Fibroblast of skin of scalp (primary cell): ENCODE data around the gene AUTS2.
"Not testable (repeated sequence)": the region's sequence is repeated elsewhere in the genome, so short reads cannot be mapped to it uniquely, and the experiment has no call there.

ENCODE experiments used
- DNase-seq: peaks from one replicate; pipeline ENCODE4 v3.0.0-alpha.2; 2013

The AUTS2 gene

DNA sequence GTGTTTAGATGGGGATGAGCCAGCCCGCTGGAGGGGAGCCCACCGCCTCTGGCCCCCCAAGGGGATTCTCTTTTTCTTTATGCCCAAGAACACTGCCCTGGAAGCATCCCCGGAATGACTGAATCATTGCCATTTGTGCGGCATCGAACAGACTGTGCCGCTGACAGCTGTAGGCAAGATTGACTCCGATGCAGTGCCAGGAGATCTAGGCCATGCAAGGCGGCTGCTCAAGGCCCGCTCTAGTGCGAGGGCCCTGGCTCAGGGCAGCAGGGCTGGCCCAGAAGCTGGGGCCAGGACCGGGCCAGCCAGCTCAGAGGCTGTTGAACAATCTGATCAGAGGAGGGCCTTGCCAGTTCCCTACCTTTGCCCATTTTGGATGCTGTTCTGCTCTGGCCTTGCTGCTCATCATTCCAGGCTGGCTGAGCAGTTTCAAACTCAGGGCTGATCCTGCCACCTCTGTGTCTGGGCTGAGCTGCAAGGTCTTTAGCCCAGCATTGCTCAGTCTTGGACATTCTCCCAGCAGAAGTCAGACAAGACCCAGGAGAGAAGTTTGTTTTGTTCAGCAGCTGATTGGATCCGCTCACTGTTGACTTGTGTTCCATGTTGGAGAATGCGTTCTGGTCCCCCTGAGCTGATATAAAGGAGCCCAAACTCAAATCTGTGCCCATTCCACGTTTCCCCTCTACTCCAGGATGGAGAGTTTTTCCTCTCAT lies 1048.4 kb downstream of the AUTS2 start:
- no peak for DNase-seq

DNA sequence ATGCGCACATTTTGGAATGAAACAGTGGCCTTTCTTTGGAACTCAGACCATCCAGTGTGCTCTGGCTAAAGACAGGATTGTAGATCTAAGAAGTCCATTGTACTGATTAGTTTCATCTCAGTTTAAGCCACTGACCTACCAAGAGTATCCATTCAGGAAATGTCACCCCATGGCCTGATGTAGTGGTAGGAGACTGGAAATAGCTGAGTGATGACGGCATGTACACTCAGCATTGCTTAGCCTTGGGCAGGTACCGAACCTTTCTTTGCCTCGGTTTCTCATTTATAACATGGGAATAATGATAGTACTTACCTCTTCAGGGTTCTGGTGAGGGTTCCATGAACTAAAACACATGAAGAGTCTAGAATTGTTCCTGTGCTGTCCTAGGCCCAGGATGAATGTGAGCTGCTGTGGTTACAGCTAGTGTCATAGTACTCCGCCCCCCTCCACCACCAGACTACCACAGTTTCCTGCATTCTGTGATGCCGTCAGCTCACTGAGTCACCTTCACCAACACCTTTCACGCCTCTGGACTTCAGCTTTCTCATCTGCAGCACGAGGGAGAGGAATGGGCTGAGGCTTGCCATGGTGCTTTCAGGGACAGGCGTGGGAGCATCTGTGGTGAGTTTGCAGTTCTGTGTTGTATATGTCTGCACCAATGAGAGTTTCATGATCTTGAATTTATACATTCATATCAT lies 1049.7 kb downstream of the AUTS2 start:
- DNase-seq, result peak; percentile 44

DNA sequence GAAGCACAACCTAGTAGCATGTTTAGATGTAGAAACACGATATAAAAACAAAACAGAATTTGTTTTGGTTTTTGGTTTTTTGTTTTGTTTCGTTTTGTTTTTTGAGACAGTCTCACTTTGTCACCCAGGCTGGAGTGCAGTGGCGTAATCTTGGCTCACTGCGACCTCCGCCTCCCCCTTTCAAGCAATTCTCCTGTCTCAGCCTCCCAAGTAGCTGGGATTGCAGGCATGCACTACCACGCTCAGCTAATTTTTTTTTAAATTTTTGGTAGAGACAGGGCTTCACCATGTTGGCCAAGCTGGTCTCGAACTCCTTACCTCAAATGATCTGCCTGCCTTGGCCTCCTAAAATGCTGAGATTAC lies 1050.2 kb downstream of the AUTS2 start:
- DNase-seq, result not testable (repeated sequence)

DNA sequence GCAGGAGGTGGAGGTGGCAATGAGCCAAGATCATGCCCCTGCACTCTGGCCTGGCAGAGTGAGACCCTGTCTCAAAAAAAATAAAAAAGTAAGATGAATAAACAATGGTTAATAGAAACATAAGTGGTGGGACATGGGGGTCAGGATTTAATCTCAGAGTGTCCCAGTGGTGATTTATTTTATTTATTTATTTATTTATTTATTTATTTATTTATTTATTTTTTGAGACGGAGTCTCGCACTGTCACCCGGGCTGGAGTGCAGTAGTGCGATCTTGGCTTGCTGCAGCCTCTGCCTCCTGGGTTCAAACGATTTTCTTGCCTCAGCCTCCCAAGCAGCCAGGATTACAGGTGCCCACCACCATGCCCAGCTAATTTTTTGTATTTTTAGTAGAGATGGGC lies 1051.0 kb downstream of the AUTS2 start:
- DNase-seq, result no peak

DNA sequence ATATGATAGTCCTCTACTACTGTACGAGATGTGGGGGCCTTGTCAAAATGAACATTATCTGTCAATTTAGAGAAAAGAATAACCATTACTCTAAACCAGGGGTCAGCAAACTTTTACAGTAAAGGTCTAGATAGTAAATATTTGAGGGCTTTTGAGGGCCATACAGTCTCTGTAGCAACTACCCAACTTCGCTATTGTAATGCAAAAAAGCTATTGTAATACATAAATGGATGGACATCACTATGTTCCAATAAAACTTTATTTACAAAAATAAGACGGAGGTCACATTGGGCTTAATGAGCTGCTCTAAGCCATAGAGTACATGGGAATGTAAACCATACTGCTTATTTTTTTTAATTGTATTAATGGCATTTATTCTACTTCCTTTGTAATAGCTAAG lies 1055.9 kb downstream of the AUTS2 start:
- DNase-seq, result no peak

DNA sequence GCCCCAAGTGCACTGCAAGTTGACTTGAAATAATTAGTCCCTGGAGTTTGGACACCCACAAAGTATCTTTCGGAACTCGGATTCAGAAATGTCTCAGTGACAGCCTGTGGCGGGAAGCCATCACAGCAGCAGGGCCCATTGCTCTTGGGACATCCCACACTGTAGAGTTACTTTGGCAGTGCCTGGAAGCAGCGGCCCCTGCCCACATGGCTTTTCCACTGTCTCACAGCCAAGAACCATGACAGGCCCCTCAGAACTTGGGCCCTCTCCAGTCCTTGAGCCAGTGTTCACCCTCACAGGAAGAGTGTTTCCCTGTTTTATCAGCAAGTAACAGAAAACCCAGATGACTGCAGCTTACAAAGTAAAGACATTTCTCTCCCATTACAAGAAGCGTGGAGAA lies 1056.7 kb downstream of the AUTS2 start:
- DNase-seq, result no peak

DNA sequence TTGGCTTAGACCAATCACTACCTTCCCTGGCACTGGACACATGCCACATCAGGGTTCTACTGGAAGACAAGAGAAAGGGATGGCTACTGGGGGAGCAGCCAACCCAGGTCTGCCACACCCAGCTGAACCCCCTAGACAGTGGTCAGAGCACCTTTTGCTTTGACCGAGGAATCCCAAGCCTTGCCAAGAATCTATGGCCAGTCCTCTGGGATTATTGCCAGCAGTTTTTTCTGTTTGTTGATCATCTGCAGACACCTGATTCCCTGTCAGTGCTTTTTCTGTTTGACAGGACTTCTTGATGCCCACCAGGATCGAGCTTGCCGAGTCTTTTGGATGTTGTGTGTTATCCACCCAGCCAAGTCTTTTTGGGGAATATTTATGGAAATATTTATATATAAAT lies 1057.4 kb downstream of the AUTS2 start:
- DNase-seq, result no peak

DNA sequence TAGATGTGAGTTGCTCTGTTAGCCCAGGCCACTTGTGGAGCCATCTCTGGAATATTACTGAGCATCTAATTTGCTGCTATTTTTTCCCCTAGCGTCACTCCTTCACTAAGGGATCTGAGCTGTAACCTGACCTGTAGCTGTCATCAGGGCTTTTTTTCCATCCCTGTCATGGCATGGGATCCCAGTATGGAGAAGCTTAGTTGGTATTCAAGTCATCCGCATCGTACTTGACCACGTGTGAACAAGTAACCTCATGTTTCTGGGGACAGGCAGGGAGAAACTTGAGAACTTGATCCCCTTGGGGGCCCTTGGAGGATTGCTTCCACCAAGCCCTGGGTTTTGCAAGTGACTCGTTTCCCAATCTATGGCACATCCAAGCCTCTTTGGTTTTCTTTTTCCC lies 1059.3 kb downstream of the AUTS2 start:
- DNase-seq, result peak; percentile 50

DNA sequence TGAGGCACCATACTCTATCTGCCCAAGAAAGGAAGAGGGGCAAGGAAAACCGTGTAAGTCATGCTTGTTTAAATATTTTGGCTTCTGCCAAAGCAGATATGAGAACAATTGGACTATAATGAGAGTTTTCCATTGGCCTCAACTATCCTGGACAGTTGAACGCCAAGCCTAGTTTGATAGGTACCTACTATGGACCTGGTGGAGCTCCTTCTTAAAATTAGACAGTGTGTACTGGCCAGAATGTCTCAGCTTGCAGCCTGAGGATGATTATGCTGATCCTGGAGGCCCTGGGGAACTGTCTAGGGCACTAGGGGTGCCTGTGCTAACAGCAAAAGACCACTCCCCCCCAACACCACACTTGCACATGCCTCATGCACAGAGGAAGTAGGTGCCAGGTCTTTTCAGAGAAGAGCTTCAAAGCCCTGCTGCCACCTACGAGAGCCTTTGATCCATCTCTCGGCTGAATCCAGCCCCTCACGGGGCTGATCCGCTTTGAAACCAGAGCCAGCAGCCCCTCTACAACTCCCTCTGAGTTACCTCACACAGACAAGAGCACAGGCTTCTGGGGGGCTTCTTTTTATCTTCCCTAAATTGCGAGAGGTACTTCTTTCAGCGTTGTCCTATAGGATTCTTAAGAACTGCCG lies 1059.8 kb downstream of the AUTS2 start:
- DNase-seq, result no peak

DNA sequence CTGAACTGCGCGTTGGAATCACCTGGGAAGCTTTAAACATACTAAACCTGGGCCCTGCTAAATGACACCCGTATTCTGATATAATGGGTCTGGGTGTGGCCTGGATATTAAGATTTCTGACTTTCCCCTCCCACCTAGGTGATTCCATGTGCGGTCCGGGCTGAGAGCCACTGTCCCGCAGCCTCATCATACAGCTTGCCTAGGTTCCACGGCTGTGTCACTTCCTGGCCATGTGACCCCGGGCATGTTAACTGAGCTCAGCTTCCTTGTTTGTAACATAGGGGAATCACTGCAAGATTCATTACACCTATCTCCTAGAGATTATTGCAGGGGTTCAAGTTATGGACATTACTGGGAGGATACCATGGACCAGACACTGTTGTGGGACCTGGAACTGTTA lies 1061.0 kb downstream of the AUTS2 start:
- no peak for DNase-seq

DNA sequence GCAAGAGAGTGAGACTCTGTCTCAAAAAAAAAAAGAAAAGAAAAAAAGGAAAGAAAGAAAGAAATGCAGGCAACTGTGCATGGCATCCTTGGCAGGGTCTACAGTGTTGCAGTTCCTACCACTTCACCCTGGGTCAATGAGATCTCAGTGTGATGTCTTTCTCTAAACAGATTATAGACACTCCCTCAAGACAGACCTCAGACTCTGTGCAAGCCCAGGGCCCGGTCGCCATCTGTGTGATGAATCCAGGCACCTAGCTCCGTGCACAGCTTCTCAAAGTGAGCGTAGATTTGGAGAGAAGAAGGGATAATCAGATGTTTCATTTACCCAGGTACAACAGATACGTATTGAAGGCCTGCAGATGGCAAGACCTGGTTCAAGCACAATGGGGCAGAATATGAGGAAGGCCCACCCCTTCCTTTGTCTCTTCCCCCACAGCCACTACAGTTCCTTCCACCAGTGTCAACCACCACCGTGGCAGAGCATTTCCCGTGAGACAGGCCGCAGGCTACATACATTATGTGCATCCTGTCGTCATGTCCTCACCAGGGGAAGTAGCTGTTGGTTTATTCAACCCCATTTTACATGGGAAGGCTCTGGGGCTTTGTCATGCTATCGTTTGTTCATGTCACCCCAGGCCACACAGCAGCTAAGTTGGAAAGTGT lies 1062.0 kb downstream of the AUTS2 start:
- DNase-seq, result no peak

DNA sequence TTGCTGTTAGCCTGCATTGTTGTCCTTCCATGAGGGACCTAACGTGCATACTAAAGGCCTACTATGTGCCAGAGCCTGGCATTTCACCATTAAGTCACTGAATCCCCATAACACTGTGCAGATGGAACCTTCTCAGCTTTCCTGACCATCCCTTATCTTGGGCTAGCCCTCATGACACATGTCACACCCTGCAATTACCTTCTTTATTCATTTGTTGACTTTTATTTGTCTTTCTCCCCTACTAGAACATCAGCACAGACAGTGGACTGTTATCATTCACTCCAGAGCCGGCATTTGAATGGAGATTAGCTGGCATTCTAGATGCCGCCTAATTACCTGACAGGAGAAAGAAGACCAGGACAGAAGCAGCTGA lies 1062.5 kb downstream of the AUTS2 start:
- DNase-seq, result no peak

DNA sequence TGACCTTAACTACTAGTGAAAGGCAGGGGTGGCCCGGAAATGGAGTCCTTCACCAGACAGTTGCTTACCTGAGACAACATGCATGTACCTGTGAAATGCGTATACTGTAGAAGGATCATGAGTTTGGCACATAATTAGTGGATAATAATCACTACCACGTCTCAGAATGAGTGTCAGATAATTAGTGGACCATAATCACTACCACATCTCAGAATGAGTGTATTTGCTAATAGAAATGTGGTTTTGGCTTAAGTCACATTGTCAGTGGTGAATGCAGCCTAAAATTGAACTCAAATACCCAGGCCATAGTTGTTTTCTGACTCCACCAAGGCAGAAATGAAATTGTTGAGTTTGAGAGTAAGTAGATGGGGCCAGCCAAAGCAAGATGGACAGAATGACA lies 1065.4 kb downstream of the AUTS2 start:
- no peak for DNase-seq

DNA sequence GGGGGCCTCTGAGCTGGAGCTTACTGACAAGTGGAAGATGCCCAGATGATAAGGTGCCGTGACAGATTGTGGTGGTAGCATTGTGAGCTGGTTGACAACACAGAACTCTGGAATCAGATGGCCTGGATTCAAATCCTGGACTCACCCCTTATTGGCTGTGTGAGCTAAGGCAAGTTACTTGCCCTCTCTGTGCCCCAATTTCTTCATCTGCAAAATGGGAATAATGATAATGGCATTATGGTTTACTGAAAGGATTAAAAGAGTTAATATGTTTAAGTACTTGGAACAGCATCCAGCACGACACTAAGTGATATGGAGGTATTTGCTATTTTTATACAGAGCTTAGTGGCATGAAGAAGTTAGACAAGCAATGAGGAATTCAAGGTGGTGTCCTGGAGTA lies 1067.7 kb downstream of the AUTS2 start:
- DNase-seq, result no peak

DNA sequence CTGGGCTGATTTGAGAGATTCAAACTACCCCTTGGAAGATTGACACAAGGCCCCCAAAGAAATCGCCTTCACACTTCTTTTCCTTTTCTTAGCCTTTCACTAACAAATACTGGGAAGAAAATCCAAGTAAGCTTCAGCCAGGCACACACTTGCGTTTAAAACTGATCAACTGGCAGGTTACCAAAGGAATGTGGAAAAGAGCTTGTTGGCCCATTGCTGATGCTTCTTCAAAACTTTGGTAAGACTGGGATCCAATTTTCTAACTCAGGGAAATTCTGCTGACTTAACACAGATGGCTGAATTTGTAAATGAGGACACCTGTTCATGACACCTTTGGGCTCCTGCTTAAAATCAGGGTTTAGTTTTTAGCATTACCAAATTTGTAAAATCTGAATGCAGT lies 1069.1 kb downstream of the AUTS2 start:
- no peak for DNase-seq

DNA sequence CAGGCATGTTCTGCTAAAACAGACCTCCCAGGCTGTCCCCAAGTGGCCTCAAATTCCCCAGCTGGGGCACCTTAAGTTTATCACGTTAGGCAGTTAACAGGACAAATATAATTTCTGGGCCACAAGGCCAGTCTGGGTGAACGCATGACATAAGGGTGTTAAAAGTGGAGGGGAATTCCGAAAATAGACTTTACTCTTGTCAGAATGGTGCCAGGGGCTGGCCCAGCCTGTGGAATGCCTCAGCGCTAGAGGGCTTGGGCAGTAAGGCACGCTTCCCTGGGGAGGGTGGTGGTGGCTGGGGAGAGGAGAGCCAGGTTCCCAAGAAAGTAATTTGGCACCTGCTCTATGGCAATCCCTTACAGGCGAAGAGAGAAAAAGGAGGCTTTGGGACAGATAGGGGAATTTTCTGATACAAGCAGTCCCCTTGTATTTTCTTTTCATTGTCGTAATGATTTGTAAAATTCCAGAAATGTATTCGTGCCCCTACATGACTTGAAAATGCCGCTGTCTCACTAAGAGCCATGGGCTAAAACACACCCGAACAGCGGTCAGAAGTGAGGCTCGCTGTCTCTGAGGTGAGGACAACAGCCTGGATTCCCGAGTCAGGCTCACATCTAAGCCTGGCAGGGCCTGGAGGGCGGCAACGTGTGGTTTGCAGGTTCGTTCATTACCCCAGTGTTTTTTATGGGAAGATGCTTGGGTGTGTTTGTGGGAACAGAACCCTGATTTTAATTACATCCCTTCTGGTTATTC lies 1070.5 kb downstream of the AUTS2 start:
- DNase-seq, result no peak

DNA sequence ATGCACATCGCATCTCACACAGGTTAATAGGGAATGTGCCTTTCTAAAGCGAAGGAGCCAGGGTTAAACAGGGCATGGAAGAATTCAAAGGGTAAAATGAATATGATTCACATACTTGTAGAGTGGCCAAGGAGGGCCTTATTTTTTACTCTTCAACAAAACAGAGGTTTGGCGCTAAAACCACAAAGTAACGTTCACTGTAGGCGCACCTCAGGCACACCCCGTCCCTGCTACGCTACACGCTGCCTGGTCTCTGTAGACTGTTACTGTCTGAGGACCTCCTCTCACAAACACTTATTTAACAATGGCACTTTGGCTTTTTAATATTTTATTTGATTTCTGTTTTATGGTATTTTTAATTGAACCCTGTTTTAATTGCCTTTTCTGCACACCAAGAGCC lies 1071.6 kb downstream of the AUTS2 start:
- DNase-seq, result no peak

DNA sequence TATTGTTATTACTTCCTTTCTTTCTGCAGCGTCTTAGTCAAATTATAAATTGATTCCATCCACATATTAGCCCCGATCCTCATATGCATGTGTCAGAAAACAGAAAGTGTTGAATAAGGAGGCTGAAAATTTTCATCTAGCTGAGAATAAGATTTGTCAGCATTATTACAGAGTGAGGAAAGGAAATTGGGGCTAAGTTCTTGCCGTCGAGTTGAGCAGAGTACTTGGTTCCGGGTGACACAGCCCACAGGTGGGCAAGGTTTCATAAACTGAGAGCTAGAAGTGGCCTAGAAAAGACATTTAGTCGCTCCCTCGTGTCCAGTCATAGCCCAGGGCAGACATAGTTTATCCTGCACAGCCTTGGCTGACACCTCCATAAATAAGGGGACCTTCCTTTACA lies 1072.0 kb downstream of the AUTS2 start:
- DNase-seq, result no peak

DNA sequence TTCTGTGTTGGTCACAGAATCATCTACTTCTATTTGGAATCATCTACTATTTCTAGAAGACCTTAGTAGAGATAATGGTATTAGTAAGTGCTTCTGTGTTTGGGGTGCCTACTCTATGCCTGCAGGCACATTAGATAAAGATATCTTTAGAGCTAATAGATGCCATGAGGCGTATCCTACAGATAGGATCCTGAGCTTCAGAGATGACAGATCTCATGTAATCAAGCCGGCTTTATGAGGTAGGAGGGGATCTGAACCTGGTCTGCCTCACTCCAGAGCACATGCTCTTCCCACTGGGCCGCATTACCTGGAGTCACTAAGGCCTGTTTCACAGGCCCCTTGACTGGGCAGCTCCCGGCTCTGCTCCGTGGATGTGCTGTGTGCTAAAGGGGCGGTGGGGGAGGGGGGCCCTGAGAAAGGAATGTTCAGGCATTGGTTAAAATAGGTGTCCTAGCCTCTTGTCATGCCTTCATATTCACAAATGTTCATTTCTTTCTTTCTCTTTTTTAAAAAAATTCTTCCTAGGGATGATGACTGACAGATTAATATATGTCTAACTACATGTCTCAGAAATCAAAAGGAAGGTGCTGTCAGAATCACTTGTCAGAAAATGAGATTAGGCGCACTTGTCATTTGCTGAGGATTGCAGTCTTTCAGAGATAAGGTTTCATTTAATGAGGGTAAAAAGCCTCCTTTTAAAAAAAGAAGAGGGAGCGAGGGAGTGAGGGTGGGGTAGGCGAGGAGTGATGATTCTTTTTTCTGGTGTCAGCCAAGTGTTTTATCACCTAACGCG lies 1075.7 kb downstream of the AUTS2 start:
- no peak for DNase-seq

DNA sequence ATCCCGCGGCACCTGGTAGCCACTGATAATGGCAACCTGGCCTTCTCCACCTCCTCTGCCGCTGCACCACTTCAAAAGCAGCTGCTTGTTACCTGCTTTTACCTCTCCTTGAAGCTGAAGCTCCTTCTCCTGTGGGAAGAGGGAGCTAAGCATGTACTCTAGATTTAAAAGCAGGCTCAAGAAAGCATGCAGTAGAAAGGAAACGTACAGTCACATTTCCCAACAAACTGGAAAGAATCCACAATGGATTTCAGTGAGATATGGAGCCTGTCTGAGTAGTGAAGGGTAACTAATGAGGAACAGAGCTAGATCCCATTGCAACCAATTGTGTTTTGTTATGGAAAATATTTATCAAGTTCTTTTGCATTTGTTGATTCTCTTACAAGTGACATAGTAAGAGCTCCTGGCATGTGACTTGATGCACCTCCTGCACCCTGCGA lies 1076.3 kb downstream of the AUTS2 start:
- no peak for DNase-seq

DNA sequence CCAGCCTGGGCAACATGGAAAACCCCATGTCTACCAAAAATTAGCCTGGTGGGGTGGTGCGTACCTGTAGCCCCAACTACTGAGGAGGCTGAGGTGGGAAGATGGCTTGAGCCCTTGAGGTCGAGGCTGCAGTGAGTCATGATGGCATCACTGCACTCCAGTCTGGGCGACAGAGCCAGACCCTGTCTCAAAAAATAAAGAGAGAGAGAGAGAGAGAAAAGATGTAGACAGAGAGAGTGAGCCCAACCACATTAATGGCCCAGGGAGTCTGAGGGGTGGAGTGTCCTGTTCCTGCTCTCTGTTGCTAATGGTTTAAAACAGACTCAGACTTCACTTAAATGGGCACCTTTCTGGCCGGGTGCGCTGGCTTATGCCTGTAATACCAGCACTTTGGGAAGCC lies 1078.0 kb downstream of the AUTS2 start:
- DNase-seq, result no peak
